Renal cortical epithelial cell (primary cell): ENCODE results near the gene STAMBP. TPM values are rescaled to one million over a fixed set of nuclear protein-coding genes. Genes with fewer than 3 reads are reported as not detected.
"Not testable (repeated sequence)": the region's sequence is repeated elsewhere in the genome, so short reads cannot be mapped to it uniquely, and the experiment has no call there.

ENCODE experiments used
- DNase-seq: peaks from one replicate; pipeline ENCODE4 v3.0.0-alpha.2; 2011; ENCODE audit warnings: low read depth
- total RNA-seq: library from RNA; depleted of rRNA; stranded (reverse); fragments of >200 nt; gene quantifications from 2 replicates; pipeline ENCODE4 v1.2.3, GENCODE V29; 2014

The STAMBP gene
- 36.5 and 61.9 TPM in 2 replicates for total RNA-seq

GRCh38 chr2:73828818-73829570 is at the start of gene STAMBP:
Gene STAMBP, plus strand, starts transcription at chr2:73828961. Its CDS starts 1,896 bp downstream, at chr2:73830857.
- DNase-seq = peak; percentile 94

GRCh38 chr2:73779467-73780236 is 49.1 kb upstream of the STAMBP start, which contains the start of gene DUSP11:
Gene DUSP11, minus strand, starts transcription at chr2:73780103. Its CDS starts 129 bp downstream, at chr2:73779974.
- peak; percentile 91 for DNase-seq

- no peak for DNase-seq
Measured at GRCh38 chr2:73780237-73780582, 48.6 kb upstream of the STAMBP start.

- peak; percentile 4 for DNase-seq
Measured at GRCh38 chr2:73783402-73783801, 45.4 kb upstream of the STAMBP start.

GRCh38 chr2:73783883-73784282 is 44.9 kb upstream of the STAMBP start, which contains the start of gene C2orf78:
Gene C2orf78, plus strand, starts transcription at chr2:73784183. Its CDS starts 127 bp downstream, at chr2:73784310.
- DNase-seq = not testable (repeated sequence)

GRCh38 chr2:73811878-73812277 is 16.9 kb upstream of the STAMBP start:
- no peak for DNase-seq

- no peak for DNase-seq
Measured at GRCh38 chr2:73812635-73813034, 16.1 kb upstream of the STAMBP start.

- DNase-seq = no peak
Measured at GRCh38 chr2:73818296-73818695, 10.5 kb upstream of the STAMBP start.

GRCh38 chr2:73821227-73821626 is 7.5 kb upstream of the STAMBP start:
- DNase-seq = no peak

GRCh38 chr2:73821669-73822068 is 7.1 kb upstream of the STAMBP start:
- DNase-seq = no peak

- DNase-seq = no peak
Measured at GRCh38 chr2:73822276-73822675, 6.5 kb upstream of the STAMBP start.

- DNase-seq = no peak
Measured at GRCh38 chr2:73822991-73823390, 5.8 kb upstream of the STAMBP start.

GRCh38 chr2:73823416-73823815 is 5.3 kb upstream of the STAMBP start:
- no peak for DNase-seq

GRCh38 chr2:73823916-73824523 is 4.7 kb upstream of the STAMBP start:
- DNase-seq = peak; percentile 85

- no peak for DNase-seq
Measured at GRCh38 chr2:73825408-73825807, 3.4 kb upstream of the STAMBP start.

- DNase-seq = peak; percentile 52
Measured at GRCh38 chr2:73827018-73827417, 1.7 kb upstream of the STAMBP start.

GRCh38 chr2:73827660-73828388 is 937 bp upstream of the STAMBP start:
- DNase-seq = no peak

- no peak for DNase-seq
Measured at GRCh38 chr2:73828389-73828817, 358 bp upstream of the STAMBP start.

GRCh38 chr2:73830871-73831401 is 2.2 kb downstream of the STAMBP start:
- DNase-seq = peak; percentile 92

GRCh38 chr2:73832930-73833329 is 4.2 kb downstream of the STAMBP start:
- DNase-seq = peak; percentile 45

- DNase-seq = no peak
Measured at GRCh38 chr2:73836141-73836943, 7.6 kb downstream of the STAMBP start.
